GM18951 (cell line): ENCODE measurements around the gene TP53TG3C.
"Not testable (repeated sequence)": the region's sequence is repeated elsewhere in the genome, so short reads cannot be mapped to it uniquely, and the experiment has no call there.

Experiments used
- in situ Hi-C: fragments of 300-500 bp; cut with MboI; formaldehyde crosslinking; loops from one replicate; pipeline ENCODE4 v1.12.0; 2022; ENCODE audit warnings: low sequenced_read_pairs, mixed read lengths, inconsistent platforms; ENCODE audit not compliant: unreplicated experiment

The TP53TG3C gene, protein sequence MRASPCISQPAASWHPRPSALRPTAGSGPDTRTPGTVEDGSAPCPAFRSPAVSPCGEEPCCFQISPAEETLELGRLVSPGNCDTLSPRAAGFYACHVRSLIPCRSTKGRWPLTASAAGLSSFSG

DNA sequence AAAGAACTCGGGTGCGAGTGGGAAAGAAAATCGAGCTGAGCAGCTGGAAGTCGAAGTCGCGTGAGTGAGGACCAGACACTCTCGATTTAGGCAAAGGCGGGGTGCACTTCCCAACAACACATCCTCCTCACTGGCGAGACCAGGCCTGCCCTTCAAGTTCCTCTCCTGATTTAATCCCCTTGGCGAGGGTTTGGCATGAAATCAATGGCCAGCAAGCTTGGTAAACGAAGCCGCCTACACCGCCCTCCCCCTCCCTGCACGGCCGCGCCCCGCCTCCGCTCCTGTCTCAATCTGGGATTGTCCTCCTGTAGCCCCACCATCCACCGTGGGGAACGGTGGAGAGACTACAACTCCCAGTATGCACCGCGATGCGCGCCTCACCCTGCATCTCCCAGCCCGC lies at the start of gene TP53TG3C:
Gene TP53TG3C (plus strand): TSS at position 301 of the 400 bp plus-strand sequence. CDS start 68 bp downstream, at position 369.
- in situ Hi-C loops: not testable (repeated sequence)
